GM18870 (cell line): ENCODE results near the gene SNTA1.
"Not testable (repeated sequence)": the region's sequence is repeated elsewhere in the genome, so short reads cannot be mapped to it uniquely, and the experiment has no call there.

Experiments used
- ATAC-seq: cut with Tn5 transposase; IDR thresholded peaks from one replicate; pipeline ENCODE4 v1.9.1; 2021; ENCODE audit warnings: moderate library complexity; ENCODE audit not compliant: unreplicated experiment

SNTA1 gene

GRCh38 chr20:33443512-33444239, at the start of gene SNTA1:
TSS of gene SNTA1 (minus strand) at chr20:33443763. CDS start at chr20:33443620, 143 bp downstream.
- ATAC-seq = no peak

- ATAC-seq = no peak
Measured at GRCh38 chr20:33490934-33491656, 47.5 kb upstream of the SNTA1 start.

- peak; percentile 36 for ATAC-seq
Measured at GRCh38 chr20:33490023-33490933, 46.7 kb upstream of the SNTA1 start, which contains the start of gene CBFA2T2. TSS of gene CBFA2T2 (plus strand) at chr20:33490096. CDS start at chr20:33490268, 172 bp downstream.

GRCh38 chr20:33489495-33490022, 46.0 kb upstream of the SNTA1 start:
- peak; percentile 83 for ATAC-seq

GRCh38 chr20:33488661-33489494, 45.3 kb upstream of the SNTA1 start:
- not testable (repeated sequence) for ATAC-seq

GRCh38 chr20:33488201-33488600, 44.6 kb upstream of the SNTA1 start:
- no peak for ATAC-seq

GRCh38 chr20:33483186-33483585, 39.6 kb upstream of the SNTA1 start:
- ATAC-seq = not testable (repeated sequence)

- no peak for ATAC-seq
Measured at GRCh38 chr20:33482581-33482980, 39.0 kb upstream of the SNTA1 start.

GRCh38 chr20:33481431-33481941, 37.9 kb upstream of the SNTA1 start:
- no peak for ATAC-seq

GRCh38 chr20:33480048-33480447, 36.5 kb upstream of the SNTA1 start:
- ATAC-seq = no peak

GRCh38 chr20:33477386-33478234, 34.0 kb upstream of the SNTA1 start:
- no peak for ATAC-seq

GRCh38 chr20:33475381-33476152, 32.0 kb upstream of the SNTA1 start:
- ATAC-seq = no peak

- no peak for ATAC-seq
Measured at GRCh38 chr20:33474963-33475362, 31.4 kb upstream of the SNTA1 start.

- no peak for ATAC-seq
Measured at GRCh38 chr20:33474097-33474873, 30.7 kb upstream of the SNTA1 start.

GRCh38 chr20:33472868-33473435, 29.4 kb upstream of the SNTA1 start:
- no peak for ATAC-seq

GRCh38 chr20:33470866-33471265, 27.3 kb upstream of the SNTA1 start:
- no peak for ATAC-seq

- ATAC-seq = no peak
Measured at GRCh38 chr20:33470457-33470856, 26.9 kb upstream of the SNTA1 start.
